K562 (cell line): Measurements from ENCODE around the gene PDE4A. TPM values are rescaled to one million over a fixed set of nuclear protein-coding genes. Genes with fewer than 3 reads are reported as not detected.

Experiments used
- ATF7 ChIP-seq: fragments of 450-650 bp; IDR thresholded peaks from 2 replicates; pipeline ENCODE4 v1.7.1; 2014; ENCODE audit warnings: mild to moderate bottlenecking, moderate library complexity
- CHD1 ChIP-seq: fragments of 200-600 bp; sonication (generic); IDR thresholded peaks from one replicate; pipeline ENCODE4 v1.6.1; 2012; ENCODE audit warnings: mild to moderate bottlenecking, moderate library complexity, low read length, inconsistent platforms
- EHMT2 ChIP-seq: fragments of 450-650 bp; IDR thresholded peaks from 2 replicates; pipeline ENCODE4 v1.6.1; 2018; ENCODE audit warnings: antibody characterized with exemption
- FOXK1 ChIP-seq: sonication (generic); formaldehyde crosslinking; IDR thresholded peaks from 2 replicates; pipeline ENCODE4 v1.8.0; 2022; ENCODE audit warnings: missing genetic modification reagents, mild to moderate bottlenecking, borderline replicate concordance
- GABPB2 ChIP-seq: fragments of 250-450 bp; sonication (Bioruptor Pico); conservative IDR thresholded peaks from 2 replicates; pipeline ENCODE4 v1.5.1; 2021; ENCODE audit warnings: mild to moderate bottlenecking
- HDAC6 ChIP-seq: IDR thresholded peaks from 2 replicates; pipeline ENCODE4 v1.6.1; 2012; ENCODE audit warnings: low read depth, mild to moderate bottlenecking, control low read depth, inconsistent platforms, low read length, moderate library complexity
- HEY1 ChIP-seq: fragments of 250-450 bp; sonication (Bioruptor Pico); IDR thresholded peaks from 2 replicates; pipeline ENCODE4 v1.5.0; 2020; ENCODE audit warnings: mild to moderate bottlenecking, moderate library complexity, borderline replicate concordance
- MIER1 ChIP-seq: fragments of 450-650 bp; IDR thresholded peaks from 2 replicates; pipeline ENCODE4 v1.6.1; 2016; ENCODE audit warnings: antibody characterized with exemption, mild to moderate bottlenecking, low read depth
- NCOA6 ChIP-seq: fragments of 450-650 bp; IDR thresholded peaks from 2 replicates; pipeline ENCODE4 v1.6.1; 2017; ENCODE audit warnings: mild to moderate bottlenecking
- NFATC3 ChIP-seq: fragments of 450-650 bp; IDR thresholded peaks from 2 replicates; pipeline ENCODE4 v1.6.1; 2017; ENCODE audit warnings: mild to moderate bottlenecking
- POU5F1 ChIP-seq: fragments of 150-350 bp; IDR thresholded peaks from 2 replicates; pipeline ENCODE4 v1.6.1; 2014; ENCODE audit warnings: borderline replicate concordance, low read length, low read depth, mild to moderate bottlenecking; ENCODE audit not compliant: partially characterized antibody
- PPARD ChIP-seq: fragments of 250-450 bp; sonication (Bioruptor Pico); IDR thresholded peaks from 2 replicates; pipeline ENCODE4 v1.8.0; 2022; ENCODE audit warnings: inconsistent platforms, mild to moderate bottlenecking, moderate library complexity
- STAT5B ChIP-seq: fragments of 250-450 bp; sonication (Bioruptor Pico); IDR thresholded peaks from 2 replicates; pipeline ENCODE4 v1.8.0; 2021; ENCODE audit warnings: mild to moderate bottlenecking, inconsistent platforms
- TCF7 ChIP-seq: sonication (generic); IDR thresholded peaks from 2 replicates; pipeline ENCODE4 v1.6.1; 2016; ENCODE audit warnings: antibody characterized with exemption, borderline replicate concordance
- TCF7L2 ChIP-seq: fragments of 150-350 bp; IDR thresholded peaks from 2 replicates; pipeline ENCODE4 v1.6.1; 2016; ENCODE audit warnings: low read depth, mild to moderate bottlenecking, low read length, moderate library complexity
- ZBTB2 ChIP-seq: fragments of 450-650 bp; IDR thresholded peaks from 2 replicates; pipeline ENCODE4 v1.6.1; 2016; ENCODE audit warnings: antibody characterized with exemption
- ZBTB33 ChIP-seq: sonication (generic); formaldehyde crosslinking; IDR thresholded peaks from 2 replicates; pipeline ENCODE4 v1.8.1; 2023; ENCODE audit warnings: mild to moderate bottlenecking, missing genetic modification reagents
- ZBTB34 ChIP-seq: fragments of 250-450 bp; sonication (Bioruptor Pico); IDR thresholded peaks from 2 replicates; pipeline ENCODE4 v1.8.0; 2021; ENCODE audit warnings: mild to moderate bottlenecking, moderate library complexity
- ZKSCAN1 ChIP-seq: fragments of 150-350 bp; IDR thresholded peaks from 2 replicates; pipeline ENCODE4 v1.6.1; 2016; ENCODE audit warnings: low read depth, low read length
- ZNF232 ChIP-seq: sonication (generic); formaldehyde crosslinking; IDR thresholded peaks from 2 replicates; pipeline ENCODE4 v1.8.0; 2022; ENCODE audit warnings: mild to moderate bottlenecking, missing genetic modification reagents
- ZNF282 ChIP-seq: sonication (generic); formaldehyde crosslinking; IDR thresholded peaks from 2 replicates; pipeline ENCODE4 v1.8.1; 2023; ENCODE audit warnings: missing genetic modification reagents
- ZNF384 ChIP-seq: IDR thresholded peaks from 2 replicates; pipeline ENCODE4 v1.6.1; 2012; ENCODE audit warnings: low read depth, low read length, improper control_type of control experiment
- ZNF395 ChIP-seq: fragments of 200-800 bp; sonication (Bioruptor generic); IDR thresholded peaks from 2 replicates; pipeline ENCODE4 v1.6.1; 2017; ENCODE audit warnings: missing genetic modification characterization, missing compliant biosample characterization
- ZNF551 ChIP-seq: fragments of 250-450 bp; sonication (Bioruptor Pico); IDR thresholded peaks from 2 replicates; pipeline ENCODE4 v1.5.0; 2021; ENCODE audit warnings: mild to moderate bottlenecking, moderate library complexity
- polyA plus RNA-seq, 8 experiments: library from polyadenylated mRNA; depleted of rRNA in 4 of 8; stranded (reverse) in 5 of 8; unstranded in 3 of 8; fragments of >200 nt; fragmentation: Nextera tagmentation in 2 of 8; fragmentation: Illumina TruSeq in 1 of 8; extraction: Ambion mirVana in 2 of 8; extraction: Trizol in 1 of 8; gene quantifications; 2 replicates each; pipeline versions ENCODE4 v1.2.1 to v1.2.3, GENCODE V29; 2011 to 2014; ENCODE audit warnings: inconsistent platforms in 1 of 8, missing spikeins in 1 of 8
- total RNA-seq, 7 experiments: library from RNA; depleted of rRNA in 6 of 7; stranded (reverse); fragments of >200 nt in 6 of 7; fragmentation: Illumina TruSeq in 2 of 7; extraction: Trizol in 2 of 7; gene quantifications; 2 replicates each; pipeline versions ENCODE4 v1.2.1 to v1.2.3, GENCODE V29; 2011 to 2021; ENCODE audit warnings: low replicate concordance in 1 of 7

Gene PDE4A
- total and polyA plus RNA-seq, 9 of the 15 experiments (the other 6 are each of a cell fraction or from before 2014, with no cell fraction given), result 0.66 to 26.9 (median 4.6) TPM

- TF ChIP-seq ZBTB33 (CRISPR knock-in tag), result peak; percentile 88
- TF ChIP-seq PPARD, result no peak
- TF ChIP-seq ZNF384, result peak; percentile 75
- TF ChIP-seq ZNF395, result peak; percentile 96
- TF ChIP-seq ATF7, result peak; percentile 99
- TF ChIP-seq EHMT2, result no peak
- TF ChIP-seq HDAC6, result no peak
- TF ChIP-seq TCF7, result peak; percentile 62; the same call in 1 of the 2 replicates
- TF ChIP-seq ZNF232 (CRISPR knock-in tag), result no peak
- TF ChIP-seq NCOA6, result no peak; the same call in 1 of the 2 replicates
- no peak for TF ChIP-seq ZBTB34 (CRISPR knock-in tag)
- TF ChIP-seq ZNF282 (CRISPR knock-in tag), result no peak
- no peak for TF ChIP-seq NFATC3
- TF ChIP-seq GABPB2 (CRISPR knock-in tag), result no peak
- TF ChIP-seq STAT5B, result no peak
- peak; percentile 66; the same call in 1 of the 2 replicates for TF ChIP-seq ZKSCAN1
- TF ChIP-seq POU5F1, result peak; percentile 46
- TF ChIP-seq TCF7L2, result no peak
- TF ChIP-seq ZNF551, result no peak
- TF ChIP-seq CHD1, result no peak
- TF ChIP-seq MIER1, result peak; percentile 18
- TF ChIP-seq HEY1 (CRISPR knock-in tag), result no peak
- no peak for TF ChIP-seq FOXK1 (CRISPR knock-in tag)
- no peak for TF ChIP-seq ZBTB2
Observed at GRCh38 chr19:10416380-10417257, 3.7 kb upstream of the PDE4A start (continued).
